Activated CD4-positive, alpha-beta T cell treated with anti-CD3 and anti-CD28 coated beads, Interleukin-2, amount 50 U/mL, for 24 hours (primary cell): Measurements from ENCODE around the gene FADD.
"Not testable (repeated sequence)": the region's sequence is repeated elsewhere in the genome, so short reads cannot be mapped to it uniquely, and the experiment has no call there.

Experiments
- DNase-seq, 2 donors: peaks; one replicate each; pipeline ENCODE4 v3.0.0-alpha.2; 2020; ENCODE audit warnings: low read depth in 1 of 2, low spot score in 1 of 2

Gene FADD

DNA sequence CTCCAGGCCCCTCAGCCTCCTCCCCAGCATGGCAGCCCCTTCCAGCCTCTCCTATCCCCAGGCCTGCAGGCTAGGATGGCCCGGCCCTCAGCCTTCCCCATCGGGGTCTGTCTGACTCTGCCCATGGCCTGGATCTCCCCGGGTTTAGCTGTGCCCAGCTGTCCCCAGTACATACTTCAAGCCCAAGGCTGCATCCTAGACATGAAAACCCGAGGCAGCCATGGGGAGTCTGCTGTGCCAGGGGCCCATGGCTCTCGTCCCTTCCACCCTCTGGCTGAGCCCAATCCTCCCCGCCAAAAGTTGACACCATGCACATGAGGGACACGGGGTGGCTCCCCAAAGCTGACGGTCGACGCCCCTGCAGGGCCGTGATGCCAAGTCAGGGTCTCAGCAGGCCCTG, 22.2 kb upstream of the FADD start:
- no peak for DNase-seq

DNA sequence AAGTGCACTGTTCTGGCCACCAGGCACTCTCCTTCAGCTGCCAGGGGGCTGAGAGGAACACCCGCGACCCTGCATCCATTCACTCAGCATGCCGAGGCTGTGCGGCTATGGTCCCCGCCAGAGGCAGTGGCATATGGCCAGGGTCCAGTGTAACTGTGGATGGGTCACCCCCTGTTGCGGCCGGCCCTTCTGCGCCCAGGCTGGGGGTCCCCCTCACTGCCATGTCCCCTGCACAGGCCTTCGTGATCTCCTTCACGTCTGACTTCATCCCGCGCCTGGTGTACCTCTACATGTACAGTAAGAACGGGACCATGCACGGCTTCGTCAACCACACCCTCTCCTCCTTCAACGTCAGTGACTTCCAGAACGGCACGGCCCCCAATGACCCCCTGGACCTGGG, 20.8 kb upstream of the FADD start:
- no peak for DNase-seq

DNA sequence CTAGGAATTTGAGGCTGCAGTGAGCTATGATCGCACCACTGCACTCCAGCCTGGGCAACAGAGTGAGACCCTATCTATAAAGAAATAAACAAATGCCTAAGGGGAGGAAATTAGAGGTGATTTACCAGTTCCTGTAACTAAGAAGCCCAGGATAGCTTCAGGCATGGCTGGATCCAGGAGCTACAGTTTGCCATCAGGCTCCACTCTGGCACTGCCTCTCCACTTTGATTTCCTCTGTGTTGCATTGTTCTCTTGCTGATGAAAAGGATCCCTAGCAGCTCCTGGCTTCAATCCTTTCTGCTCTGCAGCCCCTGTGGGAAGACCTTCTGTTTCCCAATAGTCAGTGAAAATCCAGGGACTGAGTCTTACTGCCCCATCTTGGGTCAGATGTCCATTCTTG, 20.1 kb upstream of the FADD start:
- DNase-seq, result no peak

DNA sequence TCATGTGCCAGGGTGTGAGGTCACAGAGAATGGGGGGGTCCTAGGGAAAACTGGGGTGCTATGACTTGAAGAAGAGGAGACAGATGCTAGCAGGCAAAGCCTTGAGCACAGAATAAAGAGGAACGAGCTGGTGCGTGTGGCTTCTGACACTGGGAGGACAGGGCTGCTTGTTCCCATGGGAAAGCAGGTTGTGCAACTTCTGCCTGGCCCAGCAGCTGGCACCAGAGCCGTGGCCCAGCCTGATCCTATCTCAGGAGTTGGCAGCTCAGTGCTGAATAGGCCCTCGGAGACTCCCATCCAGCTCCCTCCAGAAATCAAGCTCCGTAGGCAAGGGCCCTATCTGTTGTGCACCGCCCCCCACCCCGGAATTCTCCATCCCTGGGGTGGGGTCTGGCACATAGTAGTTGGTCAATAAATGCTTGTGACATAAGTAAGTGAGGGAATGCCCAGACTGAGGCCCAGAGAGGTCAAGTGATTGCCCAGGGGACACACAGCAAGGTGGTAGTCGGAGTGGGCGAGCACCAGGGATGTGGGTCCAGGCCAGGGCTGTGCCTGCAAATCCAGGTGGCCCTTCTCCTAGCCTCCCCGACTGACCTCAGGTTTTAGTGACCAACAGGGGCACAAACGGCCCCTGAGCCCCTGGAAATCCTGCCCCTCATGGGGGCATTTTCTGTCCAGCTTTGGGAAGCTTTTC, 19.5 kb upstream of the FADD start:
- DNase-seq, result no peak

DNA sequence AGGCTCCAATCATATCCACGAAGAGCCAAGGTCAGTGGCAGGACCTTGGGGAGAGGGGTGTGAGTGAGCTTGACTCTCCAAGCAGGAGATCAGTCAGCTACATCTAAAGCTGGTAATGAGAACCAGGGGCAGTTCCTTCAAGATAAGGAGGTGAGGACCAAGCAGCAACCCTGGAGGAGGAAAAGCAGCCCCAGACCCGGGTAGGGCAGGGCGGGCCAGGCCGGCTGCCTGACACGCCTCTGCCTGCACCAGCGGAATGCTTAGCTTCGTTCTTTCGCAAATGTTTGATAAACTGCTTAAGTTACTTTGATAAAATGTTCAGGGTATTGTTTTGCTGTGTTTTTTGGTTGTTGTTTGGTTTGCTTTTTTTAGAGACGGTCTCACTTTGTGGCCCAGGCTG, 18.7 kb upstream of the FADD start:
- DNase-seq, result no peak

DNA sequence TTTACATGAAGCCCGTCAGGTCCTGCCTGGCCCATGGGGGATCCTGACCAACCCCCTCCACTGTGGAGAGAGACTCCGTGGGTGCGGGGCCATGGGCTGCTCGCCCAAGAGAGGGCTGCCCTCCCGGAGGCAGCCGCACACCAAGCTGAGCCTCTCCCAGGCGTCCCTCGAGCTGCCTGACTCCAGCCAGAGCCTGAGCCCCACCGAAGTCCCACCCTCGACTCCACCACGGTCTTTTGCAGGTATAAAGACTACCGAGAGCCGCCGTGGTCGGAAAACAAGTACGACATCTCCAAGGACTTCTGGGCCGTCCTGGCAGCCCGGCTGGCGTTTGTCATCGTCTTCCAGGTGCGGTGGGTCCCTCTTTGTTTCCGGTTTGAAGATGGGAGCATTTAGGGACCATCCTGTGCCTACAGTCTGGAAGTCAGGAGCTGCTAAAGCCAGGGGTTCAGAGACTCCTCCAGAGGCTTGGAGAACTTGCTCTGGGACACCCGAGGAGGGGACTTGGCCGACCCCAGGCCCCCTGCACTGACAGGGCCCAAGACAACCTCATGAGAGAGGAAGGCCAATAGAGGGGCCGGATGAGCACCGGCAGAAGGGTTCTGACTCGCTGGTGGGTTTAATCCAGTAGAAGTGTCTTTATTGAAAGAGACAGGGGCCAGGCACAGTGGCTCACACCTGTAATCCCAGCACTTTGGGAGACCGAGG, 17.6 kb upstream of the FADD start:
- no peak for DNase-seq

DNA sequence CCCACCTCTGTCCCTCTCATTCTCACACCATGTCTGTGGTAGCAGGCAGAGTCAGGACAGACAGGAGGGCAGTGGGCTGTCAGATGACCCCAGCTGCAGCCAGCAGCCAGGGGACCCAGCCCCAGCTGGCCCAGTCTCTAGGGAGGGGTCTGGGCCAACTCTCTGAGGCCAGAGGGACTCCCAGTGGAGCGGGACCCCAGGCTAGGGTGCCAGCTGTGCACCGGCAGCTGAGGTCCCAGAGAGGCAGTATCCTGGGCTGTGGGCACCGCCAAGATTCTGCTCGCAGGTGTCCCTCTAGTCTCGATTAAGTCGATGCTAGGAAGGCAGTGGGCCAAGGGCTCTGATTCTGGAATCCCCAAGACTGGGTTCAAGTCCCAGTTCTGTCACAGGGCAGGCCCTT, 16.7 kb upstream of the FADD start:
- no peak for DNase-seq

DNA sequence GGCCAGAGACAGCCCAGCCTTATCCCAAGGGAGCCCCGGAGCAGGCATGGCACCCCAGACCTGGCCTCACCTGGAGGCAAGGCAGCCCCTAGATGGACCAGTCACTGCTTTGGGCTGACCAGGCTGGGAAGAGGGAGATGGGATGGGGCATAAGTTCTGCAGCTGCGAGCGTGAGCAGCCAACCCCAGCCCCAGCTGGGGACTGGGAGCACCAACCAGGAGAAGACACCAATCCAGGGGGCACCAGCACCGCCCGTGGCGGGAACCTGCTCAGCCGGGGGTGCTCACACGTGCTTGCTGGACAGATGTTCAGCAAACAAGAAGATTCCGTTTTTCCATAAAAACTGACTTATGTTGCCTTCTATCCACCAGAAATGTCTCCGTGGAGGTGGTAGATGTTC, 16.2 kb upstream of the FADD start:
- DNase-seq, result no peak

DNA sequence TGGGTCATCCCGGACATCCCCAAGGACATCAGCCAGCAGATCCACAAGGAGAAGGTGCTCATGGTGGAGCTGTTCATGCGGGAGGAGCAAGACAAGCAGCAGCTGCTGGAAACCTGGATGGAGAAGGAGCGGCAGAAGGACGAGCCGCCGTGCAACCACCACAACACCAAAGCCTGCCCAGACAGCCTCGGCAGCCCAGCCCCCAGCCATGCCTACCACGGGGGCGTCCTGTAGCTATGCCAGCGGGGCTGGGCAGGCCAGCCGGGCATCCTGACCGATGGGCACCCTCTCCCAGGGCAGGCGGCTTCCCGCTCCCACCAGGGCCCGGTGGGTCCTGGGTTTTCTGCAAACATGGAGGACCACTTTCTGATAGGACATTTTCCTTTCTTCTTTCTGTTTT, 15.3 kb upstream of the FADD start:
- no peak for DNase-seq

DNA sequence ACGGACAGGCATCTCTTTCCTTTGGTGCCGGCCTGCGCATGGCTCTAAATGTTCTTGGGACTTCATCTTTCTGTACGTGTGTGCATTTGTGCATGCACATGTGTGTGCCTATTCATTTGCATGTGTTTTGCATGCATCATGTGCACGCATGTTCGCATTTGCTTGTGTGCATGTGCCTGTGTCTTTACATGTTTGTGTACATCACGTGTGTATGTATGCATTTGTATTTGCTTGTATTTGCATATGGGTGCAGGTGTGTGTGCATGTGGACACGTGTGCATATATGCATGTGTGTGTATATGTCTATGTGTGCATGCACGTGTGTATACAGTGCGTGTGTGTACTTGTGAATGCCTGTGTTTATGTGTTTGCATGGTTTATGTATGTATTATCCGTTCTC, 13.5 kb upstream of the FADD start:
- DNase-seq, result no peak

DNA sequence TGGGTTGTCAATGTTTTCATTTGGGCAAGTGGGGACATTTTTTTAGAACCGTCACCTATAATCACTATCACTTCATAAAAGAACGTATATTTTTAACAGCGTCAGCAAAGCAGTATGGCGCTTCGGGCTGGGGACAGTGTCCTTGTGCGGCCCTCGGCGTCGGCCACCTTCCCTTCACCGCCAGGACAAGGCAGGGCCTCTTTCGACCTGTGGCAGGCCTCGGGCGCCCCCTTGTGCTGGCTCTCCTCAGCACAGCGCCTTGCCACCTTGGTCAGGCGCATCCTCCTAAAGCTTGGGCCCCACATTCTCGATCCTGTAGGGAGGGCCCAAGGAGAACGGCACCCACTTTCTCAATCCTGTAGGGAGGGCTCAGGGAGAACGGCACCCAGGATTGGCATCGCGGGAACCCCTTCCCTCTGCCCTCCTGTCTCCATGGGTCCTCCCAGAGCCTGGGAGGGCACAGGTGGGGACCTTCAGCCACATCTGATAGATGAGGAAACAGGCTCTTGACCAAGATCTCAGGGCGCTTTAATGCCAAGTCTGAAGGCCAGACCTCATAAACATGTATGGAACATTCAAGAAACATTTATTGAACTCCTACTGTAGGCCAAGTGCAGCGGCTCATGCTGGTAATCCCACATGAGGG, 11.5 kb upstream of the FADD start:
- DNase-seq, result peak; percentile 17 to 20

DNA sequence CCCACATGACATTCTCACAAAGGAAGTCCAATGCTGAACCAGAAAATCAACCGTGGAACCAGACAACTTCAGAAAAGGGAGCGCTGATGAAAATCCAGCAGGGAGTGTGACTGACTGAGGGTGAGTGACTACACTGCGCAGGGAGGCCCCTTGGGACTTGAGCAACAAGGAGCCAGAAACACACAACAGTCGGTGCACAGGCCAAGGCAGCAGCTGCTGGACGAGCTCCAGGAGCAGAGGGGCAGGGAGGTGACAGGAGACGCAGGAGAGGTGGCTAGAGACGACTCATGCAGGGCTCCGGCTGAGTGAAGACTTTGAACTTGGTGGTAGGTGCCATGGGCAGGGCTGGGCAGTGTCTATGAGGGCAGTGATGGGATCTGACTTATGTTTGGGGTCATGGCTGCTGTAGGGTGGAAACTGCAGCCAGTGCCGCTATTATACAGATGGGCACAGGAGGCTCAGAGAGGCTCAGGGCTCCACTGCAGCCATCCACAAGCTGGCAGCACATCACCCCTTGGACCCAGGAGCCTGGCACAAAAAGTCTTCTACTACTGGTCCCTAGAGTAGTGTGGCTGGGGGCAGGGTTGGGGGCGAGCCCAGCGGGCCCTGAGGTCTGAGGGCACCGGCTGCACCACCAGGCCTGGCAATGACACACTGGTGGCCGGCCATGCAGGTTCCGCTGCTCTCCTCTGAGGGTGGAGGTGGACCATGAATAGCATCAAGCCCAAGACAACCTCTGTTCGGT, 10.3 kb upstream of the FADD start:
- DNase-seq, result no peak

DNA sequence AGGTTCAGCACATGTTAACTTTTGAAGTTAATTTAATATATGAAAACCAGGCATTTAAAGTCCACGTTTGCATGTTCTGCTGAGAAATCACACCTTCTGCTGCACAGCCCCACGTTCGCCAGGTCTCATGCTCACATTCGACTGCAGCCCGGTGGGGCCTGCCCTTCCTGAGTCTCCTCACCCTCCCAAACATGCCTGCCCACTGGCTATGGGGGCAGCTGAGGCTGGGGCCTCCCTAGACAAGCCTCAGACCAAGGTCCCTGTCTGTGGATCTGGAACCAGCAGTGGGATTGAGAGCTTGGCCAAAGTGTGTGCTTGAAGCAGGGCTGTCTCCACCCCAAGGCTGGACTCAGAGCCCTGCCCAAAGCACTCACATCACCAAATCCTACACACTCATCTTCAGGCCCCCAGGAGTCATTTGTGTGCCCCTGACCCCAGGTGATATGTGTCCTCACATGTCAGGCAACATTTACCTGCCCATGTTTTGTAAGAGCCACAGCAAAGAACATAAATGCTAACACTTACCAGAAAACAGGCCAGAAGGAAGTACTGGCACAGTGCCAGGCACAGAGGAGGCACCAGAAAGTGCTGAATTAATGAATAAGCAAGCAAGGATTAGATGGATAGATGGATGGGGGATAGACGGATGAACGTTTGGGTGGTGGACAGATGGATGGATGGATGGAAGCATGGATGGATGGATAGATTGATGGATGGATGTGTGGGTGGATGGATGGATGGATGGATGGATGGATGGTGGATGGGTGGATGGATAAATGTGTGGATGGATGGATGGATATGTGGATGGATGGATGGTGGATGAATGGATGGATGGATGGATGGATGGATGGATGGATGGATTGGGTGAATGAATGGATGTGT, 9.4 kb upstream of the FADD start:
- no peak for DNase-seq

DNA sequence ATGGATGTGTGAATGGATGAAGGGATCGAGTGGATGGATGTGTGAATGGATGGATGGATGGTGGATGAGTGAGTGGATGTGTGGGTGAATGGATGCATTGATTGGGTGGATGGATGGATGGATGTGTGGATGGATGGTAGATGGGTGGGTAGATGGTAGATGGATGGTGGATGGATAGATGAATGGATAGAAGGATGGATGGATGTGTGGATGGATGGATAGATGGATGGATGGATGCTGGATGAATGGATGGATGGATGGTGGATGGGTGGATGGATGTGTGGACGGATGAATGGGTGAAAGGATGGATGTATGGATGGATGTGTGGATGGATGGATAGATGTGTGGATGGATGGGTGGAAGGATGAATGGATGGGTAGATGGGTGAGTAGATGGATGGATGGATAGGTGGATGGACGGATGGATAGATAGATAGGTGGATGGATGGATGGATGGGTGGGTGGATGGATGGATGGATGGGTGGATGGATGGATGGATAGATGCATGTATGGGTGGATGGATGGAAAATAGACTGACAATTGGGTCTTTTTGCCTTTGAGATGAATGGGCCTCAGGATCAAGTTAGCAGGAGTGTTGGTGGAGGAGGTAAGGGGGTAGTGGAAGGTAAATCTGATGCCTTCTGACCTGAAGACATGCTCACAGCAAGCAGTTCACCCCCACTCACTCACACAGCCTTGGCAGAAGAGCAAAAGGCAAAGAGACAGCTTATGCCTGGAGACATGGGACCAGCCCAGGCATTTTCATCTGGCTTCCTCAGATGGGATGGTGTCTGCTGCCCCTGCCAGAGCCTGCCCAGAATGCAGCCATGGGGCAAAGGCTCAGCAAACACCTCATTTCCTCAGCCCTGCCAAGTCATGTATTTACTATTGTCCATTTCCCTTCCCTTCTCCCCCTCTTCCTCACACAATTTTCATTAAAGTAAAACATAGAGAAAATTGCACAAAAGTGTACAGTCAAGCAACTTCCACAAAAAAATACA, 8.0 kb upstream of the FADD start:
- DNase-seq, result no peak

DNA sequence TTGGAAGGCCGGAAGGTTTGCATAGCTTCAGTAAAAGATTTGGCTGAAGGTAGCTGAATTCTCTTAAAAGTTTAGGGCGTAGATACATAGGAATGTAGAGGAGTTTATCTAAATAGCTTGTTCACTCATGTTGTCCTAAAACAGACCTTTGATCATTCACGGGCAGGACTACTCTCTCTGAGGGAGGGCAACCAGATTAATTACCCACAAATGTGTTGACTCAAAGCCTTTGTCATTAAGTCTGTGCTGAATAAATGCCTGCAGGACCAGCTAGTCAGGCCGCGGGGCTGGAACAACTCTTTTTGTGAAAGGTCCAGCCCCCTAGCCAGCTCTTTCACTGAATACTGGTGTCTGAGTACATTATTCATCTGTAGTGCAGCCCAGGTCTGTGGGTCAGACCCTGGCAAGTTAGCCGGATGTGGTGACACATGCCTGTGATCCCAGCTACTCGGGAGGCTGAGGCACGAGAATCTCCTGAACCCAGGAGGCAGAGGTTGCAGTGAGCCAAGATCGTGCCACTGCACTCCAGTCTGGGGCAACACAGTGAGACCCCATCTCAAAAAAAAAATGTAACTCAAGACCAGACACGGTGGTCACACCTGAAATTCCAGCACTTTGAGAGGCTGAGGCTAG, 2.8 kb upstream of the FADD start:
- no peak for DNase-seq

DNA sequence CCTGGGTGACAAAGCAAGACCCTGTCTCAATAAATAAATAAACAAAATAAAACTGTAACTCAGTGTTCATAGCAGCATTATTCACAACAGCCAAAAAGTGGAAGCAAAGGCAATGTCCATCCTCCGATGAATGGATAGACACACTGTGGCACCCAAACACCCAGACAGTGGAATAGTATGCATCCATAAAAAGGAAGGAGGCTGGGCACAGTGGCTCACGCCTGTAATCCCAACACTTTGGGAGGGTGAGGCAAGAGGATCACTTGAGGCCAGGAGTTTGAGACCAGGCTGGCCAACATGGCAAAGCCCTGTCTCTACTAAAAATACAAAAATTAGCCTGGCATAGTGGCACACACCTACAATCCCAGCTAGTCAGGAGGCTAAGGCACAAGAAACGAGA, 2.0 kb upstream of the FADD start:
- DNase-seq, result not testable (repeated sequence)

DNA sequence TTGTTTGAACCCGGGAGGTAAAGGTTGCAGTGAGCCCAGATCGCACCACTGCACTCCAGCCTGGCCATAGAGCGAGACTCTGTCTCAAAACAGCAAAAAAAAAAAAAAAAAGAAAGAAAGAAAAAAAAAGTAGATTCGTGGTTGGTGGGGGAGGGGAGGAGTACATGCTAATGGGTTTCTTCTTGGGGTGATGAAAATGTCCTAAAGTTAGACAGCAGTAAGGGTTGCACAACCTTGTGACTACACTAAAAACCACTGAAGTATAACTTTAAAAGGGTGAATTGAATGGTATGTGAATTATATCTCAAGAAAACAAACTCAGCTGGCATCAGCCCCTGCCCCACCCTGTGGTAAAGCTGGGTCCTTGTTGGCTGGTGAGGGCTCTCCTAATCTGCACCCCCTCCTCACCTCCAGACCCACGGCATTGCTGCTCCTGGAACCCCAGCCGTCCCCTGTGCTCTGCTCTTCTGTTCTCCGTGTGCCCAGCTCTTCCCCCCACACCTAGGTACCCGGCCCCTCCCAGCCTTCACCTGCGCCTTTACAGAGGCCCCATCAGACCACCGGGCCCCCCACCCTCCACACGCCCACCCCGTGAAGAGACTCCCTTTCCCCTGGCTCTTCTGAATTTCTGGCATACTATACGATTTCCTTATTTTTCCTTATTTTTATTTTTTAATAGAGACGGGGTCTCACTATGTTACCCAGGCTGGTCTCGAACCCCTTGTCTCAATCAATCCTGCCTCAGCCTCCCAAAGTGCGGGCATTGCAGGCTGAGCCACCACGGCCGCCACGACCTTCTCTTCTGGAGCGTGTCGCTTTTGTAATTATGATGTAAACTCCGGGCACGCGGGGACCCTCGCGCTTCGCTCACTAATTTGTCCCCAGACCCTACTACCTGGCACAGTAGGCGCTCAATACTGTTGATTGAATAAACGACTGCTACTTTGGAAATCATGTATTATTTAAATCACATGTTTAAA, 924 bp upstream of the FADD start:
- DNase-seq, result no peak
